Measurements from ENCODE around the gene IPO4. TPM values are rescaled to one million over a fixed set of nuclear protein-coding genes. Genes with fewer than 3 reads are reported as not detected.

IPO4 gene
- total RNA-seq, 1 experiment from 2014 or later = 42.7 TPM

DNA sequence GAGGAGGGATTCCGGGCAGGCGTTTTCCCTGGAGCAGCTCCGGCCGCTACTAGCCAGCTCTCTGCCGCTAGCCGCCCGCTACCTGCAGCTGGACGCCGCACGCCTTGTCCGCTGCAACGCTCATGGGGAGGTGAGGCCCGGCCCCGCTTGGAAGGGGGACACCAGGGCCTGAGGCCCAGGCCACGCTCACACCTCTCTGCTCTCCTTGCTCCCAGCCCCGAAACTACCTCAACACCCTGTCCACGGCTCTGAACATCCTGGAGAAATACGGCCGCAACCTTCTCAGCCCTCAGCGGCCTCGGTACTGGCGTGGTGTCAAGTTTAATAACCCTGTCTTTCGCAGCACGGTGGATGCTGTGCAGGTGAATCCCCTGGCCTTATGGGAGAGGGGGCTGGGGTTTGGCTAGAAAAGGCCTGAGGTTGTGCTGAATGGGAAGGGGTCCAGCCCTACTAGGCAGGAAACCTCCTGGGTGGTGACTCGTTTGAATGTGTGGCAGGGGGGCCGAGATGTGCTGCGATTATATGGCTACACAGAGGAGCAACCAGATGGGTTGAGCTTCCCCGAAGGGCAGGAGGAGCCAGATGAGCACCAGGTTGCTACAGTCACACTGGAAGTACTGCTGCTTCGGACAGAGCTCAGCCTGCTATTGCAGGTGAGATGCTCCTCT is 40.7 kb downstream of the IPO4 start:
- no peak for DNase-seq (ENCODE audit: low spot score)

DNA sequence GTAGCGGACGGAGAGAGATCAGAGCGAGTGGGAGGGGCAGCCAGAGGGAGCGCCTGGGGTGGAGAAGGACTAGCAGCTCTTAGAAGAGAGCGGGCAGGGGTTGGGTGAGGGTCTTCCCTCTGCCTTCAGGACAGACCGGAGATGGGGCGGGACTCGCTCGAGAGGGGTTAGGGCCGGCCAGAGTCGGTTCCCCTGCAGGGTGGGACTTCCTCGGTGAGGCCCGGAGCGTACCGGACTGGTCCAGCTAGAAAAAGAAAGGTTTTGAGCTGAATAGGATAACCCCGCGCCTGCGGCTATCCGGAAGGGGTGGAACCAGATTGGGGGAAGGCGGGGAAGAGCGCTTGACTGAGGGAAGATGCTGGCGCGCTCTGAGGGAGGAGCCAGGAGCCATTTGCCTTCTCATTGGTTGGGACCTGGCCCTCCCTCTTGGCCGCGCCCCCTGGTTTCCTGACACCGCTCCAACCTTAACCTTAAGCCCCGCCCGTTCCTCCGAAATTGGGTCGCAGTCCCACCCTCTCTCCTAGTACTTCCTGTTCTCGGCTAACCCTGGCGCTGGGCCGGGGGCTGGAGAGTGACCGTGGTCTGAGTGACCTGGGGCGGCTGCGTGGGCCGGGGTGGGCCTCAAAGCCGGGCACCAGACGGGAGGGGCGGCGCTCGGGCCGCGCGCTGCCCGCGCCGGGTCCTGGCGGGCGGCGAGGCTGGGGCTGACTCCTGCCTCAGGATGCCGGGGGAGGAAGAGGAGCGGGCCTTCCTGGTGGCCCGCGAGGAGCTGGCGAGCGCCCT is 41.4 kb downstream of the IPO4 start, which contains the start of gene RNF31:
RNF31 (plus strand) TSS at position 521 of the 783 bp plus-strand sequence; CDS start at position 722, 201 bp downstream.
- DNase-seq (ENCODE audit: low spot score) = peak; percentile 98

DNA sequence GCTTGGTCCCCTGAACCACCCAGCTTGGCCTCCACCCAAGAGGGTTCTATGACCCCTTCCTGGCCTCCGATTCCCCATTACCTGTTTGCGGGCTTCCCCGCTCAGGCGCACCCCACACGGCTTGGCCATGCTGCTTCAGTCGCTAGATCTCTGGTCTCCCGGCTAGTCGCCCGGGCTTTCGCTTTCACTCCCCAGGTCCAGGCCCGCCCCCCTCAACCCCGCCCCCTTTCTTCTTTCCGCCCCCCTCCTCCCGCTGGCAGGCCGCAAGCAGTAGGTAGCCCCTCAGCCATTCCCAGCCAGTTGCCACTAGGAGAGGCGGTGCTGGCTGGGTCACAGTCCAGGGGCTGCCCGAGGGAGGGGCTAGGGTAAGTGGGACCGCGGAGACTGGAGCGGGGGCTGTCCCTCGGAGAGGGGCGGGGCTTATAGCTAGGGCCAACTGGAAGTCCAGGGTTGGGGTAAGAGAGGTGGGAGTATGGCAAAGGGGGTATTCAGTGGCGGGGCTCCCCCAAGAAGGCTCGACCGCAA is 42.1 kb downstream of the IPO4 start, which contains the start of gene PSME2:
PSME2 (minus strand) TSS at position 158 of the 525 bp plus-strand sequence; CDS start at position 129, 29 bp downstream.
- peak; percentile 98 for DNase-seq (ENCODE audit: low spot score)

DNA sequence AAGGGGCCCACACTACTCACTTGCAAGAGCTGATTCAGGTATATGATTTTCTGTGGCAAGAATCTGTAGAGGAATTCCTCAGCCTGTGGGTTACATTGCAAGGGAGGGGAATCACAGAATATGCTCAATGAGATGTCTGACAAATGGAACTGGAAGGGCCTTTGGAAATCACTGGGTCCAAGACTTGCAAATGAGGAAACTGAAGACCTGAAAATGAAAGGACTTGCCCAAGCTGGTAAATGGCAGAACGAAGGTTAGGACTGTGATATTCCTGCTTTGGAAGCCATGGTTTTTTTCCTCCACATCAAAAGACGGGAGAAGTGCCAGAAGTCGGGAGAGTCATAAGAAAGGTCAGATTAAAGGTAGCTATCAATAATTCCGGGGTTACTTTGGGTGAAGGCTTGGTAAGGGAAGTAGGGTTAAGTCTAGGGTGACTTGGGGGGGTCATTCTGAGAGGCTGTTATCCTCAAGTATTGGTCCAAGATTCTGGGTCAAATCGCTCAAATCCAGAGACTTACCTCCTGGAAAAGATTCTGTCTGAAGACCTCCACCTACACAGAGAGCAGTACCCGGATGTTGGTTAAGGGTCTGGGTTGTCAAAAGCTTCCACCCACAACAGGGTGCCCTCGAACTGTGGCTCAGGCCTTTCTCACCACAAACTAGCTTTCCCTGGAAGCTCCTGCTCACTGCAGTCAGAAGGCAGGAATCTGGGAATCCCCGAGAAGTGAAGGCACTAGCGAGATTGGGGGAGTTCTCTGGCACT is 42.7 kb downstream of the IPO4 start:
- DNase-seq (ENCODE audit: low spot score) = no peak

DNA sequence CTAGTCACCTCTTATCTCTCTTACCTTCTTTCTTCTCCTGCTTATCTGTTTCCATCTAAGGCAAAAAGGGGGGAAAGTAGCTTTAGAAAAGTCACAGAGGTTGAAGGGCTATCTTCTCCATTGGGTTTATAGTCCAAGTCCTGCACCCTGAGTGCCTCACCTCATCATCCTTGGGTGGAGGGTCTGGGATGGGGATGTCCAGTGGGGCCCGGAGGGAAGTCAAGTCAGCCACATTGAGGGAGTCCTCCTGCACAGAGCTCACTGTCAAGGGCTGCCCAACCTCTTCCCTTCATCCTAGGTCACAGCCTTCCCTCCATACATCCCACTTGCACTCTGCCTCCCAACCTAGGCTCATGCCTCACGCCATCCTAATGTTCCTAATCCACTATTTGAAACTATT is 43.4 kb downstream of the IPO4 start:
- DNase-seq (ENCODE audit: low spot score) = no peak

DNA sequence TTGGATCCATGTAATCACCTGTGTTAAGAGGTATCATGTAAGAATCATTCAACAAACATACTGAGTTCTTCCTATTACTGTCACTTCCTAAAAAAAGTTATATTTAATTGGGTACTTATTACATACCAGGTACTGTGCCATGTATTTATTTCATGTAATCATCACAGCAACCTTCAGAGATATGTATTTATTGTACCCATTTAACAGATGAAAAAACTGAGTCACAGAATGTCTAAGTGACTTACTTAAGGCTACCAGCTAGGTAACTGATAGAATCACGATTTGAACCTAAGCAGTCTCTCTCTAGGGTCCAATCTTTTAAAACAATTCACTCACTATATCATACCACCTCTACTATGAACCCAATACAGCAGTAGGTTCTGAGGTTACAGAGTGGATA is 44.2 kb downstream of the IPO4 start:
- no peak for DNase-seq (ENCODE audit: low spot score)

DNA sequence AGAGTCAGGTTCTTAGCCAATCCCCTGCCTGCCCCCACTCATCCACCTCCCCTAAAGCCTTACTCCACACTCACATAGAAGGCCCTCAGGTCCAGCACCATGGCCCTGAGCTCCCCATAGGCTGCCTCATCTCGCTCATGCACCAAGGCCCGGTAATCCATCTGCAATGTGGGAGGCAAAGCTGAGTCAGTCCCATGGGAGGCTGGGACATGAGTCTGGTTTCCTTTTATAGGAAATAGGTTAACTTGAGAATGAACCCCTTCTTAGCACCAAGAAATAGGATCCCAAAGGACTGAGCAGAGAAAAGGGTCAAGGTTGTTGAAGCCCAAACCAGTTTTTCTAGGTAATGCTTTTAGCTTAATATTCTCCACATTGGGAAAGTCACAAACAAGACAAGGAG is 45.1 kb downstream of the IPO4 start:
- no peak for DNase-seq (ENCODE audit: low spot score)

DNA sequence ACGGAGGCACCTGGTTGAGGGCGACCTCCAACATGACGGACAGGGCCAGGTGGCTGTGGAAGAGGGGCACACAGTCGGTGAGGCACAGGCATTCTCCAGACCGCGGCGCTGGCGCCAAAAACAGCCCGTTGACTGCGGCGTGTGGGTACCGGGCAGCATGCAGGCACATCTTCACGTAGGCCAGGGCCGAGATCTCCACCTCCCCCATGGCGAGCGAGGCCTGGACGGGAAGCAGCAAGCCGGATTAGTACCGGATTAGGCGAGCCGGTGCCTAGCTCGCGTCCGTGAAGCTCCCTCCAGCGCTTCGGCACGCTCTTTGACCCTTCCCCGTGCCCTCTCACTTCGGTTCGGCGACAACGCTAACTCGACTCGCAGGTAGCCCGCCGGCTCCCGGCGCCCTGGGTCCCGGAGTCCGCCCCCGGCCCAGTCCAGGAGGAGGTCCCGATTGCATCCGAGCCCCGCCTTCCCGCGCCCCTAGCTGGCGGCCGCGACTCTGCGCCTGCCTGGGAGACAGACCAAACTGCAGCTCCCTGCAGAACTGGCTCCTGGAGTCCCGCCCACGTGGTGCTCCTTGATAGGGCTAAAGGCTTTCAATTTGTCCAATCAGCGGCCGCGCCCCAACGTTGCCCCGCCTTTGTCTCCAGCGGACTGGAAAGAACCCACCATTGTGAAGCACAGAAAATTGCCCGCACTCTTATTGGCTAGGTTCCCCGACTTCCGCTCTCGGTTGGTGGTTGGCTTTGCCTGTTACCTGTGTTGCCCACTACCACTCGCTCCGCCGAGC is 47.3 kb downstream of the IPO4 start, which contains the start of gene EMC9:
EMC9 (minus strand) TSS at position 495 of the 784 bp plus-strand sequence; CDS start at position 208, 287 bp downstream.
- peak; percentile 99 for DNase-seq (ENCODE audit: low spot score)

DNA sequence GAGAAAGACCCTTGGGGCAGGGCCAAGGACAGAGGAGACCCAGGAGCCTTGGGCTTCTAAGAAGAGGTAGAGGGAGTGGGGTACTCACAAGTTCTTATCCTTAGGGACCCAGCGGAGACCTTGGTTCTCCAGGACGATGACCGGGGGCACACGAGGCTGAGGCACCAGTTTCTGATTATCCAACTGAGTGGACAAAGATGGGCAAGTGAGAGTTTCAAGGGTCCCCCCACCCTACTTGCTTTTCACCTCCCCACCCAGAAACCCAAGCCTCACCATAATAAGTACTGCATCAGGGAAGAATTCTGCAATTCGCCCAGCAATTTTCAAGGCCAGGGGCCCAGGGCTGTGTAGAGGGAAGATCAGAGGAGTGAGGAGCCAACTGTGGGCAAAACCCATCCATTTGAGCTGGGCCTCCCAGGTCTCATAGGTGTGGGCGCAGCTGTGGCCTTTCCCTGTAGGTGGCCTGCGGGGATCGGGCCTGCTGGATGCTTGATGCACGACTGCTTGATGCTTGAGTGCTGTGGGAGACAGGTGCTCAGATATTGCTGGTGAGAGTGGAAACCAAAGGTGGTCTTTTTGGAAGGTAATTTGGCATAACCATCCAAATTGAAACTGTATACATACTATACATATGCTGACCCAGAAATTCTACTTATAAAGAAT is 49.2 kb downstream of the IPO4 start:
- no peak for DNase-seq (ENCODE audit: low spot score)

DNA sequence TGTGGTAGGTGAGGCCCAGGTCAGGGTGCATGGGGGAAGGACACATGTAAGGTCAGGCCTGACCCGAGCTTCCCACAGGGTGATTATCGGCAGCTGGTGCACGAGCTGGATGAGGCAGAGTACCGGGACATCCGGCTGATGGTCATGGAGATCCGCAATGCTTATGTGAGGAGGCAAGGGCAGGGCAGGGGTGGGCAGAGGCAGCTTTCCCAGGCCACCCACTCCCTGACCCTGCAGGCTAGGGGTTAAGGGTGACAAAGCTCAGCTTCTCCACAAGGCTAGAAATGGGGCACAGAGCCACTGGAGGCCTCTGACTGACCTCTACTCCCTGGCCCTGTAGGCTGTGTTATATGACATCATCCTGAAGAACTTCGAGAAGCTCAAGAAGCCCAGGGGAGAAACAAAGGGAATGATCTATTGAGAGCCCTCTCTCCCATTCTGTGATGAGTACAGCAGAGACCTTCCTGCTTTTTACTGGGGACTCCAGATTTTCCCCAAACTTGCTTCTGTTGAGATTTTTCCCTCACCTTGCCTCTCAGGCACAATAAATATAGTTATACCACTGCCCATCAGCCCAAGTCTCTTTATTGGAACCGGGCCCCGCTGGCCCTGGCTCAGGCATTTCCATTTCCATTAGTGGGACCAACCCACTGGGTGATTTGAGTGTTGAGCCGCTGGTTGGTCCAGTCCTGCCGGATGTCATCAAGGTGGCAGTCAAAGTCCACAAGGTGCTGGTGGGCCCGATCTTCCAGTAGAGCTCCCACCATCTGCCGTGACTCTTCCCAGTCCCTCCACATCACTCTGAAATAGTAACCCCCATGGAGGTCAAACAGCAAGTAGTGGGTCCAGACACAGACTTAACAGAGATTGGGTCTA is 50.0 kb downstream of the IPO4 start:
- no peak for DNase-seq (ENCODE audit: low spot score)

DNA sequence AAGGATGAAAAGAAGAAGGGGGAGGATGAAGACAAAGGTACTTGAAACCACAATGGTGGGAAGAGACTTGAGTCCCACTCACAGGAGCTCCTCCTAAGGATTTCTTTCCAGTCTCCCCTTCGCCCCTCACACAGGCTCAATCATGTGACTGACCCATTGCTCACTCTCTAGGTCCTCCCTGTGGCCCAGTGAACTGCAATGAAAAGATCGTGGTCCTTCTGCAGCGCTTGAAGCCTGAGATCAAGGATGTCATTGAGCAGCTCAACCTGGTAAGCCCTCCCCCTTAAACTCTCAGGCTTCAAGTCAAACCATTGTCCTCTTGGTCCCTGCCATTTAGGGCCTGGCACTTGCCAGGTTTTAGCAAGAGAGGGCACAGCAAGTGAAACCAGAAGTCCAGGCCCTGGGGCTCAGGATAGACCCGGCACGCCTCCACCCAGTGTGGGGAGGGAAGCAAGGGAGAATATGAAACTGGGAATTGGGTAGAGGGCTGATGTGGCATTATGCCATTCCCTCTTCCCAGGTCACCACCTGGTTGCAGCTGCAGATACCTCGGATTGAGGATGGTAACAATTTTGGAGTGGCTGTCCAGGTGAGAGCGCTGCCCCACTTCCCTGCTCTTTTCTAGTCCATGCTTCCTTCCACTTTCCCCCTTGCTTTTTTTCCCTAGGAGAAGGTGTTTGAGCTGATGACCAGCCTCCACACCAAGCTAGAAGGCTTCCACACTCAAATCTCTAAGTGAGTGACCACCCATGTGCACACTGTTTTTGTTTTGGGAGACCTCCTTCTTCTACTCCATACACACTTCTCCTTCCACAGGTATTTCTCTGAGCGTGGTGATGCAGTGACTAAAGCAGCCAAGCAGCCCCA is 50.9 kb downstream of the IPO4 start:
- DNase-seq (ENCODE audit: low spot score) = no peak

DNA sequence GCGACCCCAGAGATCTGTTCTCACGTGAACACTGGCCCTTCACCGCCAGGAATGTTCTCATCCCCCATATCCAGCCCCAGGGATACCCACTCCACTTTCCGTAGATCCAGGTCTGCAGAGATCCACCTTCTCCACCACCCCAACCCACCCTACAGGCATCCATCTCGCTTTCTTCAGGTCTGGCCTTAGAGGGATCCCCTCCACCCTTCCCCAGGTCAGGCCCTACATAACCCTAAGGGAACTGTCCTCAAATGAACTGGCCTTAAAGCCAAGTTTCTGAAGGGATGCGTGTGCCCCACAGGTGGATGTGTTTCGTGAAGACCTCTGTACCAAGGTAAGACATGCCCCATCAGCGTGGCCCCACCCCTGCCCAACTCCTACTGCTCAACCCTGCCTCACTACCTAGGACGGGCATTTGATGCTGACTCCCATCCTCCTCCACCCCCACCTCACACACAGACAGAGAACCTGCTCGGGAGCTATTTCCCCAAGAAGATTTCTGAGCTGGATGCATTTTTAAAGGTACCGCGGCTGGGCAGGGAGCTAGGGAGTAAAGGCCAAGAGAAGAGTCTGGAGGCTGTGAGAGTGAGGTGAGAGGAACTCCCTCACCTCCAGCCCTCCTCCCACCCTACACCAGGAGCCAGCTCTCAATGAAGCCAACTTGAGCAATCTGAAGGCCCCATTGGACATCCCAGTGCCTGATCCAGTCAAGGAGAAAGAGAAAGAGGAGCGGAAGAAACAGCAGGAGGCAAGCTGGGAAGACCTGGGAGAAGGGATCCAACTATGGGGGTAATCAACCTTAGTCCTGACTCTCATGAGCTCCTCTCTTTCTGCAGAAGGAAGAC is 51.7 kb downstream of the IPO4 start:
- no peak for DNase-seq (ENCODE audit: low spot score)

DNA sequence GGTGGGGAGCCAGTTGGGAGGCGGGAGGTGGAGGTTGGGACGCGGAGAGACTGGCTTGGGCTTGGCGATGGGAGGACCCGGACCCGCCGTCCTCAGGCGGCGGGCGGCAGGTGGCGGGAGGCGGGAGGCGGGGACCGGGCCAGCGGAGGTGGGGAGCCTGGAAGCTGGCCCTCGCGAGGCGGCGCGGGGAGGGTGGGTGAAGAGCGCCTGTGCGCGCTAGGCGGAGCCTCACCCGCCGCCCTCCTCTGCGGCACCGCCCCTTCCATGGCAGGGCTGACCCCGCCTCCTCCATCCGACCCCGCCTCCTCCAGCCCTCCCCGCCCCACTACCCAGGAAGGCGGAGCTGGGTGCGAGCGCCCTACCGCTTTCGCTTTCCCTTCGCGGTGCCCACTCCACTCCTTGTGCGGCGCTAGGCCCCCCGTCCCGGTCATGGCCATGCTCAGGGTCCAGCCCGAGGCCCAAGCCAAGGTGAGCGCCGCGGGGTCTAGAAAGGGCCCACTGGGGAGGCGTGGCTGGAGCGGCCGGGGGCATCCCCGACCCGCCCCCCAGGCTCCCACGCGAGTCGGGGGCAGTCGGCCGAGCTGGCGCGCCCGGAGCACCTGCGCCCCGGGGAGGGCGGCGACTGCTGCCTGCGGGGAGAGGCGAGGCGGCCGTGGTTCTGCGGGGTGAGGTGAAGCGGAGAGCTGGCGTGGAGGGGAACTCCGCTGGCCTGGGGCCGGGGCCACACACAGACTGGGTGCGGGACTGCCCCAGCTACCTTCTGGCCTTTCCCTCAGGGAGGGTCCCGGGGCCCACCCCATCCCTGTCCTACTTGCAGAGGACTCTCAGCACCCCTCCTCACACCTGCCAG is 52.6 kb downstream of the IPO4 start, which contains the start of gene PSME1:
PSME1 (plus strand) TSS at position 361 of the 850 bp plus-strand sequence; CDS start at position 430, 69 bp downstream.
- DNase-seq (ENCODE audit: low spot score) = peak; percentile 77

DNA sequence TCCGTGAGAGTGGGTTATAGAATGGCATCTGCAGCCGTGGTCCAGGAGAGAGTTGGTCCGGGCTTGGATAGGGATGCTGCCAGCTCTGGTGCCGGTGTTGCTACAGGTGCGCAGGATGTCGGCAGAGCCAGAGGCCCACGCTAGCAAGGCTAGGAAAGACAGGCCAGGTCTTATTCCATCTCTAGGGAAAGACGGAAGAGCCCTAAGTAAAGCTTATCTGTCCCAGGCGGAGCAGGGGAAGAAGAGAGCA is 53.1 kb downstream of the IPO4 start:
- no peak for DNase-seq (ENCODE audit: low spot score)

DNA sequence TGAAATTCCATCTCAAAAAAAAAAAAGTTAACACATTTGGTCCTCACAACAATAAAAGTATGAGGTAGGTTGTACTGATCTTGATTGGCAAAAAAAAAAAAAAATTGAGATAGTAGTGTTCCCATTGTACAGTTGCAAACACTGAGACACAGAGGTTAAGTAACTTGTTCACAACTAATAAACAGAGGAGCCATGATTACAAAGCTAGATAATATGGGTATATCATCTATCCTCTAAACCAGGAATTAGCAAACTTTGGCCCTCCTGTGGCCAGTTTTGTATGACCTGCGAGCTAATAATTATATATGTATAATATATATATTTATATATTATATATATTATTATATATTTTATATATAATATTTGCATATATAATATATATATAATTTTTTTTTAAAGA is 54.9 kb downstream of the IPO4 start:
- no peak for DNase-seq (ENCODE audit: low spot score)

DNA sequence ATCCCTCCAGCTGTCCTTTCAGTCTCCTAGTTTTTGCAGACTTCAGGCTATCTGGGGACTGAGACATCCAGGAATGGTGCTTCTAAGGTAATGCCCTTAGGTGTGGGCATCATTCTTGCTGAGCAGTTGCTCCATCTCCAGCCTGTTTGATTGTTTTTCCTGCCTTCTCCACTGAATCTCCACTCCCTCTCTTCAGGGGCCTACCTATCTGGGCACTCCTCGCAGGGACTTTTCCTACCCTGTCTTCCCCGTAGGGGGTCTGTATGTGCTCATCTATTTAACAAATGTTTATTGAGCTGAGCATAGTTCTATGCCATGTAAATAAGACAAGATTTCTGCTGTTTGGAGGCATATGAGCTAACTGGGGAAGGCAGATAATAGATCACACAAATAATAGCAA is 55.6 kb downstream of the IPO4 start:
- no peak for DNase-seq (ENCODE audit: low spot score)
